GM08714 (cell line): ENCODE measurements around the gene ZNF184.
"Not testable (repeated sequence)": the region's sequence is repeated elsewhere in the genome, so short reads cannot be mapped to it uniquely, and the experiment has no call there.

Experiments
- H3K4me3 ChIP-seq: fragments of 200-500 bp; sonication (Bioruptor generic); 2 replicates; pipeline ENCODE4 v1.5.1; 2014; ENCODE audit warnings: mild to moderate bottlenecking, low read length, inconsistent platforms
- ZNF274 ChIP-seq: IDR thresholded peaks from 2 replicates; pipeline ENCODE4 v1.6.1; 2012; ENCODE audit warnings: mild to moderate bottlenecking, low read depth, low read length

Gene ZNF184

DNA sequence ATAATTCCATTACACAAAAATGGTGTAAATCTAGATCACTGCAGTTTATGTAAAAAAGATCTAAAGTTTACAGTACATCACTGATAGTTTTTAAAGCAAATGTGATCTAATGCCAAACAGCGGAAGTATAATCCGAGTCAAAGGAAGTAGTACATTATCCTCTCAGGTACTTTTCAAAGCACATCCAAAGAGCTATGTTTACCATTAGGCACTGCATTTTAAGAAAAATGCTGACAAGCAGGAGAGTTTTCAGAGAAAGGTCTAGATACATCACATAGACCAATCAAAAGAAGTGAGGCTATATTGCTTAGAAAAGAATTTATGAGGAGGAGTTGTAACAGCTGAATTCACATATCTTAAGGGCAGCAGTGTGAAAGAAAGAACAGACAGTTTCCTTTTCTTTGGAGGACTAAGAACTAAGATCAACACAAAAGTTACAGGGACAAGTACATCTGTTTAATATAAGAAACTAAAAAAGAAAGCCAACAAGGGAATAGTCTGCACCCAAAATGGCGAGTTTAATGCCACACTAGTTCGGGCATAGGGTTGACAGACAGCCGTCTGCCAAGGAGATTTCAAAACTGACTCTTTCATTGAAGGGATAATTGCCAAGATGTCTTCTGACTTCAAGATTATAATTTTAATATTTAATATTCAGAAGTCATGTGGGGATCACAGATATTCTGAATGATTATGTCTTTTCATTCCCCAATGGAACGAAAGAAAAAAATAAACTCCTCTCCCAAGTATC lies 1.4 kb downstream of the ZNF184 start:
- no peak for TF ChIP-seq ZNF274
- H3K4me3 ChIP-seq: peak overlapping the region; percentile 76

DNA sequence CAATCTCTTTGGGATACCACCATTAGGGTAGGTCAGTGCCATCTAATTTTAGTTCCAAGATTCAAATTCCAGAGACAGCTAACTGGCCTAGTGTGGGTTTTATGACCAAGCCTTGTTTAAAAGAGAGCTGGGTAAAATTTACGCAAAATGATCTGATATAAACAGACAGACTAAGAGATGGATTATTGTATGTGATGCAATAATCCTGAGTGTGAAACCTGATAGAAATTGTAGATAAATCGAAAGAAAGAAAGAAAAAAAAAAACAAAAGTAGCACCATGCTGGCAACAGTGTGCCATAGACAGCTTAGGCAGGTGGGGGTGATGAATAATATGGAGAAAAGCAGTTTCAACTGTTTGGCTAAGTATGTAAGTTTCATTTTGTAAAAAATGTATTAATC lies 2.9 kb downstream of the ZNF184 start:
- no peak overlapping the region for H3K4me3 ChIP-seq
- TF ChIP-seq ZNF274: no peak

DNA sequence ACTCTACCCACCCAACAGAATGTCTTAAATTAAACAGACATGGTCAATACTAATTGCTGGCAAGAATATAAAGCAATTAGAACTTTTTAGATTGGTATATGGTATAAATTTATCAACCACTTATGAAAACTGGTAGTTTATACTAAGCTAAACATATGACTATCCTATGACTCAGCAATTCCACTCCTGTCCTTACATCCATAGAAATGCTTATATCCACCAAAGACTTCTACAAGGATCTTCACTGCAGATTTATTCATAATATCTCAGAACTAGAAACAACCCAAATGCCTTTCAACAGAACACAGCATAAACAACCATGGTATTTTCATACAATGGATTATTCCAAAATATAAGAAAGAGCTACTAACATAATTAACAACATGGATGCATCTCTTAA lies 4.6 kb downstream of the ZNF184 start:
- no peak for TF ChIP-seq ZNF274
- no peak overlapping the region for H3K4me3 ChIP-seq

DNA sequence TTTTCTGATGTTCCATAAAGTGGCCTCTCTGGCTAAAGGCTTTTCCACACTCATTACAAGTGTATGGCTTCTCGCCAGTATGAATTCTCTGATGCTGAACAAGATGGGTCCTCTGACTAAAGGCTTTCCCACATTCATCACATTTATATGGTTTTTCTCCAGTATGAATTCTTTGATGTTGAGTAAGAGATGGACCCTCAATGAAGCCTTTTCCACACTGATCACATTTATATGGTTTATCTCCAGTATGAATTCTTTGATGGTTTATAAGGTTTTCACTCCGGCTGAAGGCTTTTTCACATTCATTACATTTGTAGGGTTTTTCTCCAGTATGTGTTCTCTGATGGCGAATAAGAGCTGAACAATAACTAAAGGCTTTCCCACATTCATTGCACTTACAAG lies 20.4 kb downstream of the ZNF184 start:
- TF ChIP-seq ZNF274: peak; percentile 91
- H3K4me3 ChIP-seq: no peak overlapping the region

DNA sequence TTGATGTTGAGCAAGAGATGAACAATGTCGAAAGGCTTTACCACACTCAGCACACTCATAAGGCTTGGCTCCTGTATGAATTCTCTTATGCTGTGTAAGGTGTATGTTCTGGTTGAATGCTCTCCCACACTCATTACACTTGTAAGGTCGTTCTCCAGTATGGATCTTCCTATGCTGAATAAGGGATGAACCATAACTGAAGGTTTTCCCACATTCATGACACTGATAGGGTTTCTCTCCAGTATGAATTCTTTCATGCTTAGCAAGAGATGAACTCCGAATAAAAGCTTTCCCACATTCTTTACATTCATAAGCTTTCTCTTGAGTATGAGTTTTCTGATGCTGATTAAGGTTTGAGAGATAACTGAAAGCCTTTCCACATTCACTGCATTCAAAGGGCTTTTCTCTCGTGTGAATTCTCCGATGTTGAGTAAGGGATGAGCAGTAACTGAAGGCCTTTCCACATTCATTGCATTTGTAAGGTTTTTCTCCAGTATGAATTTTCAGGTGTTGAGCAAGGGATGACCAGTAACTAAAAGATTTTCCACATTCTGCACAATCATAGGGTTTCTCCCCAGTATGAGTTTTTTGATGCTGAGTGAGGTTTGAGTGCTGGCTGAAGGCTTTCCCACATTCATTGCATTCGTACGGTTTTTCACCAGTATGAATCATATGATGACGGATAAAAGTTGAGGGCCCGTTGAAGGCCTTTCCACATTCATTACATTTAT lies 21.1 kb downstream of the ZNF184 start:
- TF ChIP-seq ZNF274: peak; percentile 30; the same call in 1 of the 2 replicates
- H3K4me3 ChIP-seq: no peak overlapping the region

DNA sequence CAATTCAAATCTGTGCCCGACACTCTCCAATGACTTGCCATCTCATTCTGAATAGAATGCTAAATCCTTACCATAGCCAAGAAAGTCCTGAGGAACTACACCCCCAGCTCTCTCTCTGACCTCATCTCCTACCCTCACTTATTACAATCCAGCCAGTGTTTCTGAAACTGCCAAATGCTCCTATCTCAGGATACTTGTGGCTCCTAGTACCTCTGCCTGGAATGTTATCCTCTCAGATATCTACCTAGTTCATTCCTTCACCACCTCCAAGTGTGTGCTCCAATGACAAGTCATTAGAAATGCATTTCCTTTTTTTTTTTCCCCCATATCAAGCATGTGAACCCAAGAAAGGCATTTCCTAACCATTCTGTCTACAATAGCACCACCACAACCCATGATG lies 24.4 kb downstream of the ZNF184 start:
- TF ChIP-seq ZNF274: no peak
- no peak overlapping the region for H3K4me3 ChIP-seq

DNA sequence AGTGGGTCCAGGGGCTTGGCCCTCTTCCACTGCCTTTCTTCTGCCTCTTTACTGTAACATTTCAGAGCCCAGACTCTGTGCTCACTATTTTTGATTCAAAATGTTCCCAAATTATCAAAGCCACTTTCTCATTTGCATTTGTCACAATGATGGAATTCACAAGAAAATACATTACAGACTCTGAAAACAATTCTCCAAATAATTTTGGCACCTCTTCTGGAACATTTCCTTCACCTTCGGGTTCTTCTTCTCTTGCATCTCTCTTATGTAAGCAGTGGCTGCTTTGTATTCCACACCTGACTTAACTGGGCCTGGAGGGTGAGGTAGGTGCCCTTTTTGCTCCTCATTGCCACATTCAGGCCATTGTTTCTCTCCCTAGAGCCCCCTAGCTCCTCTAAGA lies 30.0 kb downstream of the ZNF184 start:
- H3K4me3 ChIP-seq: no peak overlapping the region
- TF ChIP-seq ZNF274: no peak

DNA sequence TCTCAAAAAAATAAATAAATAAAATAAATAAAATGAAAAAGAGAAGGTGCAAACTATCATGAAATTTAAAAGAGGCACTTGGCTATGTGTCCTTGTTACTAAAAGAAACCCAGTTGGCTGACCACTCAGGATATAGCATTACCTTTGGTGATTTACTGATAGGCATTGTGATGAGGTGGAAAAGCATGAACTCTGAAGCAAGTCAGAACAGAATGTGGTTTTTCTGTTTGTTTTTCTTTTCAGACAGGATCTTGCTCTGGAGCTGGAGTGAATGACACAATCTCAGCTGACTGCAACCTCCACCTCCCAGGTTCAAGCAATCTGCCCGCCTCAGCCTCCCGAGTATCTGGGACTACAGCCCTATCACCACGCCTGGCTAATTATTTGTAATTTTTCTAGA lies 31.9 kb downstream of the ZNF184 start:
- no peak overlapping the region for H3K4me3 ChIP-seq
- no peak for TF ChIP-seq ZNF274

DNA sequence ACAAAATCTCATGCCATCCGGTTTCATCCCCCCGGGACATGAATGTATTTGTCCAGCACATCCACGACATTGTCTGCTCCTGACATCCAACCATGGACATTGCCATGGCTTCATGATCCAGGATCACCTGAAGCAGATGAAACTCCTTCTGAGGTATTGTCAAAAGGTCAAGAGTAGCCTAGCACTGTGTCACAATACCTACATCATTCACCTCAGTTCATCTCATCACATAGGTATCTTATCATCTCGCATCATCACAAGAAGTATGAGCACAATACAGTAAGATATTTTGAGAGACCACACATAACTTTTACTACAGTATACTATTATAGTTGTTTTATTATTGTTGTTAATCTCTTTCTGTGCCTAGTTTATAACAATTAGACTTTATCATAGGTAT lies 33.5 kb downstream of the ZNF184 start:
- TF ChIP-seq ZNF274: no peak
- H3K4me3 ChIP-seq: no peak overlapping the region

DNA sequence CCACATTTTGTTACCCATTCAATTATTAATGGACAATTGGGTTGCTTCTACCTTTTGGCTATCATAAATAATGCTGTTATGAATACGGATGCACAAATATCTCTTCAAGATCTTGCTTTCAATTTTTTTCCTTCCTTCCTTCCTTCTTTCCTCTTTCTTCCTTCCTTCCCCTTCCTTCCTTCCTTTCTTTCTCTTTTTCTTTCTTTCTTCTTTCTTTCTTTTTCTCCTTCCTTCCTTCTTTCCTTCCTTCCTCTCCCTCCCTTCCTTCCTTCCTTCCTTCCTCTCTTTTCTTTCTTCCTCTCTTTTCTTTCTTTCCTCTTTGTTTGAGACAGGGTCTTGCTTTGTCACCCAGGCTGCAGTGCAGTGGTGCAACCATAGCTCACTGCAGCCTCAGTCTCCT lies 39.2 kb downstream of the ZNF184 start:
- H3K4me3 ChIP-seq: no peak overlapping the region
- no peak for TF ChIP-seq ZNF274

DNA sequence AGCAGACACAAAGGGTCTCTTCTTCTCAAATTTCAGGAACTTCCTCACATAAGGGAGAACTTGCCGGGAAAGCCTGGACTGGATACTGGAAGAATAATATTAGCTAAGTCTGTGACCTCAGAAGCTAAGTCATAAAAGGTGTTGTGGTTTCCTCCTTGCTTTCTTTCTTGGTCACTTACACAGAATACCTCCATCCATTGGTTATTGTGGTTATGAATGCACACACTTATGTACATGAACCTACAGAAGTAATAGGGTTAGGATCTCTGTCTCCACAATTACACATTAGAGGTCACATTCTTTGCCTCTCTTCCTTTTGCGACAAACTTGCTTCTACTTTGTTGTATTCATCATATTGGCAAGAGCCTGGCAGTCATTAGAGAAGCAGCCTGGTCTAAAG lies 43.9 kb downstream of the ZNF184 start:
- H3K4me3 ChIP-seq: no peak overlapping the region
- TF ChIP-seq ZNF274: no peak

DNA sequence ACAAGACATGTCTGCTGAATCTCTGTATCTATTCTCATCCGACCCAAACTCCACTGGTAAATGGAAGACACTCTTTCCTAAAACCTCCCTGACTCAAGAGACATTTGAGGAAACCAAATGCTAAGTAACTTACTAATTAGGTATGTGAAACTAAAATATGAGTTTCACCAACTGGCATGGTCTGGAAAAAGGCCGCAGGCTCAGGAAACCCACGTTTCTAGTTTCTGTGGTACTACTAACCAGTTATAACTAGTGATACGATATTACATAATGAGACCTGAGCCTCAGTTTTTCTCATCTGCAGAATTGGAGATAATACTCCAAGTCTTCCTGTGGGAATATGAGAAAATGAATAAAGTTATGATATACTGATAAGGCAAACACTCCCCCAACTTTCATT lies 44.4 kb downstream of the ZNF184 start:
- TF ChIP-seq ZNF274: no peak
- H3K4me3 ChIP-seq: no peak overlapping the region

DNA sequence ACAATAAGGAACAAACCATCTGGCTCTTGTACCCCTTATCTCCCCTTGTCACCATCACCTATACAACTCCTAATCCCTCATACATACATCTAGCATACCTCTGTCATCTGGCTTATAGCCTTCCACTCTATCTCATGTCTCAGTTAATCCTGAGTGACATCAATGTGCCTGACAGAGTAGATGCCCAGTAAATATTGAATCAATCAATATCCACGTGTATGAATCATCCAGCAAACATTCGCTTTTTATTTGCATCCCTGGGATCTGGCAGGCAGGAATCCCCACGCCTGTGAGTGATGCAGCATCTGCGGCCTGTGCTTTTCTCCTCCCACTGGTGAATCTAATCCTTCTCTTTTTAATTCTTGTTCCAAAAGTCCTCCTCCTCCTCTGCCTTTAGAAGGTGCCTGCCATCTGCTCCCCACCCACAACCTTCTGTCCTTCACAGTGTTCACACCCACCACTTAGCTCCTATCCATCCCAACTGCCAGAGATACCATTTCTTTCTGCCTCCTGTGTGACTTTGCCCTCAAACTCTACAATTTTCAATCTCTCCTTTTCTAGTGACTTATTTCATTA lies 46.8 kb downstream of the ZNF184 start:
- TF ChIP-seq ZNF274: no peak

DNA sequence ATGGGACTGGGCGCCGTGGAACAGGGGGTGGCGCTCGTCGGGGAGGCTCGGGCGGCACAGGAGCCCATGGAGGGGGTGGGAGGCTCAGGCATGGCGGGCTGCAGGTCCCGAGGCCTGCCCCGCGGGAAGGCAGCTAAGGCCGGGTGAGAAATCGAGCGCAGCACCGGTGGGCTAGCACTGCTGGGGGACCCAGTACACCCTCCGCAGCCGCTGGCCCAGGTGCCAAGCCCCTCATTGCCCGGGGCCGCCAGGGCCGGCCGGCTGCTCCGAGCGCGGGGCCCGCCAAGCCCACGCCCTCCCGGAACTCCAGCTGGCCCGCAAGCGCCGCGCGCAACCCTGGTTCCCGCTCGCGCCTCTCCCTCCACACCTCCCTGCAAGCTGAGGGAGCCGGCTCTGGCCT lies 48.1 kb downstream of the ZNF184 start:
- not testable (repeated sequence) for H3K4me3 ChIP-seq

More for the DNA sequence above, 46.8 kb downstream of the ZNF184 start:
- H3K4me3 ChIP-seq: no peak overlapping the region

DNA sequence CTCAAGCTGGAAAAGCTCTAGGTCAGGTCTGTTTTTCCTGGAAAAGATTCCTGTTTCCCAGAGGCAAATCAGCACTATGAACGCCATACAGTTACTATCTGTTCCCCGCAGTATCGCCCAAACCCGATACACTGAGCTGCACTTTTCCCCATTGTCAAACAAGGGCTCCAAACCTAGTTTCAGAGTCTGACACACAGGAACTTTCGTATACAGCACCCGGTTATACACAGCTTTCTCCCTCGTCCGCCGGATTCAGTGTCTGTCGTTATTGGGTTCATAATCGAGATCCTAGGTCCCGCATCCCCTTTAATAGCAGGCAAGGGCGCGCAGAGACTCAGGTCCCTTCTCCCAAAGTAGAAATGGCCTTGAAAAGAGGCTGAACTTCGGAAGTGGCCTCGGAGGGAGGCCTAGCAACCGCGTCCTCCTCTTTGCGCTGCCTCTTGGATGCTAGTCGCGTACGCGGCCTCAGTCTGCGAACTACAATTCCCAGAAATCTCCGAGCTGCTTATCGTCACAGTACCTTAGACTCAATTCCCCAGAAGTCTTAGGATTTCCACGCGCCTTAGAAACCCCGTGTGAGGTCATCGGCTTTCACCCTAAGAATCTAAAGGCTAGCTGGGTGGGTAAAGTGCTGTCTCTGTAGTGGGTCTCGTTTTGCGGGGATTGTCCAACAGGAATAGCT lies 50.1 kb downstream of the ZNF184 start:
- TF ChIP-seq ZNF274: no peak
- H3K4me3 ChIP-seq: no peak overlapping the region
